Nephron (organoid): Measurements from ENCODE around the gene TBC1D5.

Experiments
- H3K27ac Mint-ChIP-seq, 3 experiments: 2 replicates each; pipeline ENCODE4 v1.8.0; 2020; ENCODE audit warnings: mixed read lengths in 3 of 3, mild to moderate bottlenecking in 2 of 3, moderate library complexity in 1 of 3
- H3K27me3 Mint-ChIP-seq: 2 replicates; pipeline ENCODE4 v1.8.0; 2021; ENCODE audit warnings: low read depth, mild to moderate bottlenecking, moderate library complexity, mixed read lengths
- H3K36me3 Mint-ChIP-seq: 2 replicates; pipeline ENCODE4 v1.8.0; 2020; ENCODE audit warnings: low read depth, mixed read lengths
- H3K4me1 Mint-ChIP-seq: 2 replicates; pipeline ENCODE4 v1.8.0; 2020; ENCODE audit warnings: mixed read lengths
- H3K4me3 Mint-ChIP-seq, 3 experiments: 2 replicates each; pipeline ENCODE4 v1.8.0; 2020; ENCODE audit warnings: mild to moderate bottlenecking in 3 of 3, mixed read lengths in 3 of 3, moderate library complexity in 2 of 3
- H3K9me3 Mint-ChIP-seq: 2 replicates; pipeline ENCODE4 v1.8.0; 2020; ENCODE audit warnings: mixed read lengths
- CTCF ChIP-seq, 3 experiments: fragments of 200-600 bp; sonication (generic); IDR thresholded peaks; one replicate each; pipeline ENCODE4 v1.5.0; 2021; ENCODE audit warnings: antibody characterized with exemption in 3 of 3; ENCODE audit not compliant: unreplicated experiment in 3 of 3

Gene TBC1D5

GRCh38 chr3:17138246-17139039 is 604.0 kb downstream of the TBC1D5 start:
- no peaks in the 10 kb centered on the region for H3K9me3 Mint-ChIP-seq
- H3K4me1 Mint-ChIP-seq, result peaks cover 10% of the 10 kb centered on the region
- TF ChIP-seq CTCF (IDR thresholded peaks at IDR 0.05; ENCODE audit: unreplicated experiment in 3 of 3), result no peak
- H3K36me3 Mint-ChIP-seq, result no peaks in the 10 kb centered on the region
- peaks cover 16% of the 10 kb centered on the region for H3K27me3 Mint-ChIP-seq
- H3K27ac Mint-ChIP-seq, result no peak overlapping the region
- no peak overlapping the region for H3K4me3 Mint-ChIP-seq

GRCh38 chr3:17137321-17137826 is 605.1 kb downstream of the TBC1D5 start:
- peaks cover 13% of the 10 kb centered on the region for H3K27me3 Mint-ChIP-seq
- no peak overlapping the region for H3K4me3 Mint-ChIP-seq
- H3K27ac Mint-ChIP-seq, result no peak overlapping the region
- H3K36me3 Mint-ChIP-seq, result no peaks in the 10 kb centered on the region
- H3K4me1 Mint-ChIP-seq, result peaks cover 10% of the 10 kb centered on the region
- H3K9me3 Mint-ChIP-seq, result no peaks in the 10 kb centered on the region
- TF ChIP-seq CTCF (IDR thresholded peaks at IDR 0.05; ENCODE audit: unreplicated experiment in 3 of 3), result no peak

- H3K4me3 Mint-ChIP-seq, result no peak overlapping the region
- peaks cover 10% of the 10 kb centered on the region for H3K4me1 Mint-ChIP-seq
- peaks cover 17% of the 10 kb centered on the region for H3K27me3 Mint-ChIP-seq
- TF ChIP-seq CTCF (IDR thresholded peaks at IDR 0.05; ENCODE audit: unreplicated experiment in 3 of 3), result no peak
- H3K36me3 Mint-ChIP-seq, result no peaks in the 10 kb centered on the region
- no peaks in the 10 kb centered on the region for H3K9me3 Mint-ChIP-seq
- H3K27ac Mint-ChIP-seq, result peak overlapping the region in 2 of 3 experiments; percentile 8 to 35
Measured at GRCh38 chr3:17136136-17136721, 606.2 kb downstream of the TBC1D5 start.

GRCh38 chr3:17135696-17136095 is 606.7 kb downstream of the TBC1D5 start:
- H3K4me1 Mint-ChIP-seq, result peaks cover 10% of the 10 kb centered on the region
- no peaks in the 10 kb centered on the region for H3K9me3 Mint-ChIP-seq
- H3K4me3 Mint-ChIP-seq, result no peak overlapping the region
- H3K27ac Mint-ChIP-seq, result peak overlapping the region; percentile 8 to 64 (median 35)
- H3K36me3 Mint-ChIP-seq, result no peaks in the 10 kb centered on the region
- no peak for TF ChIP-seq CTCF (IDR thresholded peaks at IDR 0.05; ENCODE audit: unreplicated experiment in 3 of 3)
- peaks cover 13% of the 10 kb centered on the region for H3K27me3 Mint-ChIP-seq

- Mint-ChIP-seq H3K27ac (no peak overlapping the region), H3K36me3 (no peaks in the 10 kb centered on the region), H3K4me3 (no peak overlapping the region), H3K4me1 (peaks cover 10% of the 10 kb centered on the region), H3K27me3 (peaks cover 4% of the 10 kb centered on the region), H3K9me3 (peaks cover 4% of the 10 kb centered on the region)
- TF ChIP-seq CTCF (IDR thresholded peaks at IDR 0.05; ENCODE audit: unreplicated experiment in 3 of 3), result no peak
Measured at GRCh38 chr3:17133632-17134545, 608.5 kb downstream of the TBC1D5 start.
